Measurements from ENCODE around the gene PPP3R1. TPM values are rescaled to one million over a fixed set of nuclear protein-coding genes. Genes with fewer than 3 reads are reported as not detected.

Gene PPP3R1, protein sequence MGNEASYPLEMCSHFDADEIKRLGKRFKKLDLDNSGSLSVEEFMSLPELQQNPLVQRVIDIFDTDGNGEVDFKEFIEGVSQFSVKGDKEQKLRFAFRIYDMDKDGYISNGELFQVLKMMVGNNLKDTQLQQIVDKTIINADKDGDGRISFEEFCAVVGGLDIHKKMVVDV
- total RNA-seq (2014; rRNA removed; shearing (Covaris generic)): 24.0 and 25.6 TPM in 2 replicates

GRCh38 chr2:68252400-68253218 is at the start of gene PPP3R1:
Gene PPP3R1, minus strand, starts transcription at chr2:68252532. Its CDS starts 405 bp downstream, at chr2:68252127.
- peak; percentile 96 for DNase-seq (ENCODE audit: low read depth)

DNA sequence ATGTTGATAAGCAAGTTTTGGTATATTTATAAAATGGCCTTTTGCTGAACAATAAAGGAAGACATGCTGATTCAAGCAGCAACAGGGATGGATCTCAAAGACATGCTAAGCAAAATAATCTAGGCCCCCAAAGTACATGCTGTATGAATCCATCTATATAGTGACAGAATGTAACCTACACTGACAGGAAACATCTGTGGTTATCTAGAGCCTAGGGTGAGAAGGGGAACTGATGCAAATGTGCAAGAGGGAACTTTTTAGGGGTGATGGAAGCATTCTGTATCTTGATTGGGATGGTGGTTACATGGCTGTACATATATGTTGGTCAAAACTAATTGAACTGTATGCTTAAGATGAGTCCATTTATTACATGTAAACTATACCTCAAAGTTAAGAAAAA is 43.2 kb upstream of the PPP3R1 start:
- DNase-seq (ENCODE audit: low read depth): no peak

GRCh38 chr2:68294913-68295312 is 42.6 kb upstream of the PPP3R1 start:
- no peak for DNase-seq (ENCODE audit: low read depth)

GRCh38 chr2:68294187-68294586 is 41.9 kb upstream of the PPP3R1 start:
- DNase-seq (ENCODE audit: low read depth): no peak

GRCh38 chr2:68293755-68294154 is 41.4 kb upstream of the PPP3R1 start:
- DNase-seq (ENCODE audit: low read depth): no peak

- DNase-seq (ENCODE audit: low read depth): no peak
Measured at GRCh38 chr2:68293024-68293423, 40.7 kb upstream of the PPP3R1 start.

DNA sequence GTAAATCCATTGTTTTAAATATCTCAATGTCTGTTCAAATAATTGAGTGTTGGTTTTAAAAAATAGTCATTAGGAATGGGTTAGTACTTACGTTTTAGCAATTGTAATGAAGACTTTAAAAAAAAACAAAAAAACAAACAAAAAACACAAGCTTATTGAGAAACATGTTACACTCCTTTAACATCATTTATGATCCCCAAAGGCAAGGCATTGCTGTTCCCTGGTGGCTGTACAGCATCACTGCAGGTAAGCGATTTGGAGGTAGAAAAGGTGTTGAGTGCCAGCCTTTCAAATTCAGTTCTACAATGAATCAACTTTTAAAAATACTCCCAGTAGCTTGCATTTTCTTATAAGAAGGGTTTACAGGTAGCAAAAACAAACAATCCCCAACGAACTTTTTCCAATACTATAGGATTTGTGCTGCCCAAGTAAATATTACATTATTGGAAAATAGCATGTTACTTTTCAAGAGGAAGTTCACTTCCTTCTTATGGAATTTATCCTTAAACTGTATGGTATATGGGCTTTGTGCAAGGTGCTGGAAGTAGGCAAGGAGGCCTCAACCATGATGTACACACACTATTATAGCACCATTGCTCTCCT is 39.9 kb upstream of the PPP3R1 start:
- DNase-seq (ENCODE audit: low read depth): peak; percentile 12

- DNase-seq (ENCODE audit: low read depth): no peak
Measured at GRCh38 chr2:68291314-68291713, 39.0 kb upstream of the PPP3R1 start.

DNA sequence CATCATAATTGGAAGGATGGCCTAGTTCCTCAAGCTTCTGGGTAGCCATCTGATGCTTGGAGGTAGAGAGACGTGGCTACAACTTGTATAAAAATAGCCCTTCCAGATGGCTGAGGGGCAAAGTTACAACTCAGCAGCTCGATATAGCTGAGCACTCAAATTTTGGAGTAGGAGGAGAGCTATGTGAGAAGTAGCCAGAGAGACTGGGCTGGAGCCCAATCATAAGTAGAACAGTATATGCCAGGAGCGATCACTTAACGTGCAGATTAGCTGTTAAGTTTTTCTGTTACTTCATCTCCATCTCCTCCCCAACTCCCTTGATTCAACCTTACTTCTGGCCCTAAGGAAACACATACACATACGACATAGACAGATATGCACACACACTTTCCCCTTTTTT is 38.6 kb upstream of the PPP3R1 start:
- no peak for DNase-seq (ENCODE audit: low read depth)

DNA sequence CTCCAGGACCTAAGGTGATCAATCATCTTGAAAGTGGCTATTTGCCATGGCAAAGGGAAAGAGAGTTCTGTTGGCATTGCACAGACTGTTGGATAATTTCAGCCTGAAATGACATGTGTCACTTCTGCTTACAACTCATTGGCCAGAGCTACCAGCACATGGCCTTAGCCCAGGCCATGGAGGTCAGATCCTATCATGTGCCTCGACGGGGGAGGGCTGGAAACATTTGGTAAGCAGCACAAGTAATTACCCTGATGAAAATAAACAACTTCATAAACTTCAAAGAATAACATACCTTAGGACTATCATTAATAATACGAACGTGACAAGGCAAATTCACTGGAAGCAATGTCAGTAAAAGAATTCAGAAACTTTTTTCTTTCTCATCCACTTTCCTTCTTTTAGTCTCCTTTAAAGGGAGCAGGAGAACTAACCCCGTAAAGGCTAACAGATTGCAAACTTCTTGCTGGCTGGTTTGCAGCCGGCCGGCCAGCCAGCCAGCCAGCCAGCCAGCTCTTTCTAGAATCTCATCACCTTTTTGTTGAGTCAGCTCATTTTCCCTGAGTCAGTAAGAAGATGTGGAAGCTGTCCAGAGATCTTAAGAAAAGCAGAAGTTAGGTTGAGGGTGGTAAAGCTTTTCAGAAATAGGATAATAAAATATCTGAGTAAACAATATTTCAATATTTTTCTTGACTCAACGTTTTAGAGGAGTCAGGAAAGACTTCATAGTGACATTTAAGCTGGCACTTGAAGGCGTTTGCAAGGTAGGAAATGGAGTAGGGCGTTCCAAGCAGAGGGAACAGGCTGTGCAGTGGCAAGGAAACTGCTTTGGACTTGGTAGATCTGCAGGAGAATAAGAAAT is 35.5 kb upstream of the PPP3R1 start:
- DNase-seq (ENCODE audit: low read depth): peak; percentile 23

DNA sequence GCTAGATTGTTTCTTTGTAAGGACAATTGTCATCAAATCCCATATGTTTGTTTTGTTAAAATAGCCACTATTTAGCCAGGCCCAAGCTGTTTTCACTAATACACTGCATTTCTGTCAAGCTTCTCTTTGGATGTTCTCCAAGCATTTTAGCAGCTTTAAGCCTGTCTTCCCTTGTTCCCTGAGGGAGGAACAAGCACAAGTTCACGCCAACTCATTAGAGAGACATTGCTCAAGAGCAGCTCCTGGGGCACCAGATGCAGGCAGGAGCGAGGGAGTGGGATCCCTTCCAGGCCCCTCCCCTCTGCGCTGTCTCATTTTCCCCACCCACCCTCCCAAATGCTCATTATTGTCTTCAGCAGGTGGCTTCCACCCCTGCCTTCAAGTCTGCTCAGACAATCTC is 32.6 kb upstream of the PPP3R1 start:
- DNase-seq (ENCODE audit: low read depth): peak; percentile 71

DNA sequence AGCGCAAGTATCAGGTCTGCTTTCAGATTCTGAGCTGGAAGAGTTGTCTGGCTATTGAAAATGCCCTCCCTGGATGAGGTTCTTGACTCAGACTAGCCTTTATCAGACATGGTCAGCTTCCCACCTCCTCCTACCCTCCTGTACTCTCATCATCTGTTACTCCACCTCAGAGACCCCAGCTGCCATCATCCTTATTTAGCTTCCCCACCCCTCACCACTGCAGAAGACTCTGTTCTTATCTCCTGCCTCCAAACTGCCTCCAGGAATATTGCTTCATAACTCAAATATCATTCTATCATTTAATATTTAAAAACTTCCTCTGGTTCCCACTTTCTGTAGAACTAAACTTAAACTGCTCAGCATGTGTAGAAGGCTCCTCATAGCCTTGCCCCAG is 31.1 kb upstream of the PPP3R1 start:
- no peak for DNase-seq (ENCODE audit: low read depth)

DNA sequence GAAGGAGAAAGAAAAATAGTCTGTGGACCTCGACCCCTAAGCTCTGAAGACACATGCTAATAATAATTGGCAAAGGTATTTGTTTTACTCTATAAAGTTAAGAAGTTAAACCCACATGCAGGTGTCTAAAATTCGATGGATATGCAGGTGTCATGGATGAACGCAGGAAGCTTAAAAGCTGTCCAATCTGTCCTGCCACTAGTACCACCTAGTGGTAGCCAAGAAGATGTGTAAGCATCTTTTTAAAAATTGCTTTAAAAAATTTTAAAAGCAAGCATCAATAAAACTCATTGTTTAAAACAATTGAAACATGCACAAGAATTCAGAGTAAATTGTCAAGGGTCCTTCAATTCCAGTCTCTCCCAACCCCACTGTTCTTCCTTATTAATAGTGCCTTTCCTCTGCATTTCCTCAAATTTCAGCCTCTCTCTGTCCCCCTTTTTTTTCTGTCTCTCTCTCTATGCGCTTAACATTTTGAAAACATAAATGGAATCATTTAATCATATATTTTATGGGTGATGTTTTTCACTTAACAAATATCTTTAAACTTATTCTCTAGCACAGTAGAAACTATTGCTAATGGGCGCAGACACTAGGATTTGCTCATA is 30.6 kb upstream of the PPP3R1 start:
- peak; percentile 47 for DNase-seq (ENCODE audit: low read depth)

DNA sequence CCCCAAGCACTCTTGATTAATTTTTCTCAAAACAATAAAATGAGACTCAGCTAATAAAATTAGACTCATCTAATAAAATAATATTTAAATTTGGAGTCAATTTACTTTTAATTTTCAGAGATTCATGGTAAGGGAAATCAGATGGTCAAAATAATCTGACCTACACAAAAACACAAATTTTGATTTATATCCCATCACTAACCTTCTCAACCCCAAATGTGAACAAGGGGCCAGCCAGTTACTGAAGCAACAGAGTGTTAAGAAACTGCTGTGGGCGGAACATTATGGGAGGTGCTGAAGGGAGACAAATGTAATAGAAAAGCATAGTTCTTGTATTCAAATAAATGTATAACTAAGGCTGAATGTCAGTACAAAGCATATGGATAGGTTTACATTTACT is 28.5 kb upstream of the PPP3R1 start:
- DNase-seq (ENCODE audit: low read depth): no peak

- no peak for DNase-seq (ENCODE audit: low read depth)
Measured at GRCh38 chr2:68280348-68280747, 28.0 kb upstream of the PPP3R1 start.

GRCh38 chr2:68279691-68280090 is 27.4 kb upstream of the PPP3R1 start:
- no peak for DNase-seq (ENCODE audit: low read depth)

DNA sequence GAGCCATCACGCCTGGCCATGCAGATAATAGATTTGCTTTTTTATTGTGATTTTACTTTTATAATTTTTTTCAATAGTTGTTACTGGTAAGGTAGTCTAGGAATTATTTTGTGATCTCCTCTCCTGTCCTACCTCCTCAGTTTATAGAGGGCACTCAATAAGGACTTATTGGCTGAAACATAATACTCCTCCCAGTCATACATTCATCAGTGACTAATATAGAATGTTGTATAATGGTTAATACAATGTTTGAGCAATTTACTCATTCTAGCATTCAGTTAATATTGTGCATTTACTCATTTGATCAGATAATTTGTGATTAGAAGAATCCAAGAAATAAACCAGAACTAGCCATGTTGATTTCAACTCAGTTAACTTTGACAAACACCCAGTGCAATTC is 25.8 kb upstream of the PPP3R1 start:
- DNase-seq (ENCODE audit: low read depth): no peak

DNA sequence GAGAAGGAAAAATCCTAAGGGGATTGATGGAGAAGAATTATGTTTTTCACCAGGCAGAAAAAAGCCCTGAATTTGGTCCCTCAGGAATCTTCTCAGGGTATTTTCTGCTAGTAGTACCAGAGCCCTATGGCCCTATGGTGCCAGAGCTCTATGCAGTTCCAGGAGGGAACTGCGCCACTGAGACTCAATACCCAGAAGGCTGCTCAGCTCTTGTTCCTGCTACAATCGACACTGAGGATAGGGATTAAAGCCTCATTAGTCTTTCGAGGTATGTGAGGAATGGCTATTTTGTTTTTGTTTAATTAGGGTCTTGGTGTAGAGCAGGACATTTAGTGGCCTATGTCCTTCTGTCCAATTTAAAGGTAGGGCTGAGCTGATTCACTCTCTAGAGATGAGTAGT is 21.7 kb upstream of the PPP3R1 start:
- DNase-seq (ENCODE audit: low read depth): no peak

GRCh38 chr2:68272246-68272994 is 20.1 kb upstream of the PPP3R1 start:
- no peak for DNase-seq (ENCODE audit: low read depth)

DNA sequence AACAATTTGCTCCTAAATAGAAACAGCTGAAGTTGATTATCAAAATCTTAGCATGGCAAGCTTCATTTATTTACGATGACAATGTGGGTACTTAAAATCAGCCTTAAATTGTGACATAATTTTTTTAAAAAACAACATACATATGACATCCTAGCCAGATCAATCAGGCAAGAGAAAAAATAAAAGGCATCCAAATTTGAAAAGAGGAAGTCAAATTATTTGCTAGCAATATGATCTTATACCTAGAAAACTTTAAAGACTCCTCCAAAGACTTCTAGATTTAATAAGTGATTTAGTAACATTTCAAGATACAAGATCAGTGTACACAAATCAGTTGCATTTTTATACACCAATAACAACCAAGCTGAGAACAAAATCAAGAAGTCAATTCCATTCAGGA is 14.3 kb upstream of the PPP3R1 start:
- DNase-seq (ENCODE audit: low read depth): no peak

- no peak for DNase-seq (ENCODE audit: low read depth)
Measured at GRCh38 chr2:68263632-68264031, 11.3 kb upstream of the PPP3R1 start.
